H9 (cell line): ENCODE measurements around the gene IFI27. TPM values are rescaled to one million over a fixed set of nuclear protein-coding genes. Genes with fewer than 3 reads are reported as not detected.

Experiments used
- DNase-seq: peaks from one replicate; pipeline ENCODE4 v3.0.0-alpha.2; 2017
- H2AFZ ChIP-seq: one replicate; pipeline ENCODE4 v1.6.1; 2013; ENCODE audit warnings: mild to moderate bottlenecking, low read length, control low read depth, moderate library complexity
- H2AK5ac ChIP-seq: 2 replicates; pipeline ENCODE4 v1.6.1; 2013; ENCODE audit warnings: low read length, control low read depth, mixed read lengths; ENCODE audit not compliant: insufficient read length
- H2BK120ac ChIP-seq: one replicate; pipeline ENCODE4 v1.6.1; 2013; ENCODE audit warnings: low read depth, mild to moderate bottlenecking, low read length, control low read depth, inconsistent platforms; ENCODE audit not compliant: poor library complexity, severe bottlenecking
- H2BK12ac ChIP-seq: 2 replicates; pipeline ENCODE4 v1.6.1; 2013; ENCODE audit warnings: low read length, control low read depth, mixed read lengths, low read depth; ENCODE audit not compliant: insufficient read length
- H2BK15ac ChIP-seq: 2 replicates; pipeline ENCODE4 v1.6.1; 2013; ENCODE audit warnings: low read depth, low read length, control low read depth
- H2BK20ac ChIP-seq: one replicate; pipeline ENCODE4 v1.6.1; 2013; ENCODE audit warnings: low read depth, mild to moderate bottlenecking, low read length, control low read depth, inconsistent platforms; ENCODE audit not compliant: poor library complexity, severe bottlenecking
- H2BK5ac ChIP-seq: 2 replicates; pipeline ENCODE4 v1.6.1; 2013; ENCODE audit warnings: low read length, control low read depth, mixed read lengths; ENCODE audit not compliant: insufficient read length
- H3K14ac ChIP-seq: 2 replicates; pipeline ENCODE4 v1.6.1; 2013; ENCODE audit warnings: low read length, control low read depth; ENCODE audit not compliant: insufficient read depth
- H3K18ac ChIP-seq: 2 replicates; pipeline ENCODE4 v1.6.1; 2013; ENCODE audit warnings: low read depth, mild to moderate bottlenecking, mixed read lengths, low read length, control low read depth; ENCODE audit not compliant: insufficient read length
- H3K23ac ChIP-seq: 2 replicates; pipeline ENCODE4 v1.6.1; 2013; ENCODE audit warnings: low read length, control low read depth, mixed read lengths, low read depth; ENCODE audit not compliant: insufficient read length
- H3K23me2 ChIP-seq: 2 replicates; pipeline ENCODE4 v1.6.1; 2013; ENCODE audit warnings: low read depth, mild to moderate bottlenecking, mixed read lengths, low read length, control low read depth; ENCODE audit not compliant: insufficient read length, poor library complexity, severe bottlenecking
- H3K27ac ChIP-seq: 2 replicates; pipeline ENCODE4 v1.5.1; 2013; ENCODE audit warnings: low read length, control low read depth, mixed read lengths, low read depth; ENCODE audit not compliant: insufficient read length
- H3K27me3 ChIP-seq: 2 replicates; pipeline ENCODE4 v1.6.1; 2013; ENCODE audit warnings: low read length, control low read depth, inconsistent platforms; ENCODE audit not compliant: insufficient read depth
- H3K4ac ChIP-seq: 2 replicates; pipeline ENCODE4 v1.6.1; 2013; ENCODE audit warnings: low read depth, mild to moderate bottlenecking, control low read depth, inconsistent platforms, low read length, moderate library complexity
- H3K4me1 ChIP-seq: 2 replicates; pipeline ENCODE4 v1.6.1; 2013; ENCODE audit warnings: low read length, control low read depth, inconsistent platforms; ENCODE audit not compliant: insufficient read depth
- H3K4me2 ChIP-seq: 2 replicates; pipeline ENCODE4 v1.6.1; 2013; ENCODE audit warnings: low read length, control low read depth, mixed read lengths; ENCODE audit not compliant: insufficient read length, insufficient read depth
- H3K56ac ChIP-seq: 2 replicates; pipeline ENCODE4 v1.6.1; 2013; ENCODE audit warnings: low read depth, mild to moderate bottlenecking, mixed read lengths, low read length, control low read depth; ENCODE audit not compliant: insufficient read length
- H3K79me1 ChIP-seq: 2 replicates; pipeline ENCODE4 v1.6.1; 2013; ENCODE audit warnings: low read depth, mild to moderate bottlenecking, moderate library complexity, low read length, control low read depth, inconsistent platforms; ENCODE audit not compliant: insufficient read depth, poor library complexity, severe bottlenecking
- H3K79me2 ChIP-seq: 2 replicates; pipeline ENCODE4 v1.6.1; 2013; ENCODE audit warnings: low read length, control low read depth, inconsistent platforms; ENCODE audit not compliant: insufficient read depth
- H3K9ac ChIP-seq: 2 replicates; pipeline ENCODE4 v1.6.1; 2013; ENCODE audit warnings: low read length, control low read depth, mixed read lengths; ENCODE audit not compliant: insufficient read length; ENCODE audit errors: extremely low read depth
- H3K9me3 ChIP-seq: one replicate; pipeline ENCODE4 v1.6.1; 2013; ENCODE audit warnings: low read depth, low read length, inconsistent platforms; ENCODE audit not compliant: control insufficient read depth
- H3T11ph ChIP-seq: one replicate; pipeline ENCODE4 v1.6.1; 2013; ENCODE audit warnings: mild to moderate bottlenecking, low read length, control low read depth, inconsistent platforms
- H4K20me1 ChIP-seq: one replicate; pipeline ENCODE4 v1.6.1; 2013; ENCODE audit not compliant: control insufficient read depth, insufficient read length, insufficient read depth
- H4K5ac ChIP-seq: 2 replicates; pipeline ENCODE4 v1.6.1; 2013; ENCODE audit warnings: low read depth, mild to moderate bottlenecking, mixed read lengths, low read length, control low read depth; ENCODE audit not compliant: insufficient read length
- H4K8ac ChIP-seq: replicated peaks from 2 replicates; pipeline ENCODE4 v1.6.1; 2013; ENCODE audit warnings: low read length, control low read depth, mixed read lengths, low read depth; ENCODE audit not compliant: insufficient read length
- H4K91ac ChIP-seq: 2 replicates; pipeline ENCODE4 v1.6.1; 2013; ENCODE audit warnings: low read depth, mild to moderate bottlenecking, moderate library complexity, mixed read lengths, low read length, control low read depth; ENCODE audit not compliant: insufficient read length
- H3K27ac Mint-ChIP-seq, 3 experiments: 2 replicates in 2 of 3; 3 replicates in 1 of 3; pipeline ENCODE4 v1.8.0; 2020 to 2021; ENCODE audit warnings: mixed read lengths in 3 of 3, mild to moderate bottlenecking in 1 of 3, moderate library complexity in 1 of 3
- H3K27me3 Mint-ChIP-seq: 2 replicates; pipeline ENCODE4 v1.8.0; 2021; ENCODE audit warnings: low read depth, mild to moderate bottlenecking, moderate library complexity, mixed read lengths
- H3K36me3 Mint-ChIP-seq, 3 experiments: 2 replicates in 2 of 3; 3 replicates in 1 of 3; pipeline ENCODE4 v1.8.0; 2020 to 2021; ENCODE audit warnings: low read depth in 3 of 3, mixed read lengths in 3 of 3; ENCODE audit not compliant: insufficient read depth in 1 of 3
- H3K4me1 Mint-ChIP-seq, 2 experiments: 2 replicates each; pipeline ENCODE4 v1.8.0; 2020; ENCODE audit warnings: mixed read lengths in 2 of 2
- H3K4me3 Mint-ChIP-seq, 2 experiments: 2 replicates in 1 of 2; 3 replicates in 1 of 2; pipeline ENCODE4 v1.8.0; 2020 to 2021; ENCODE audit warnings: mild to moderate bottlenecking in 2 of 2, mixed read lengths in 2 of 2, moderate library complexity in 1 of 2
- H3K9me3 Mint-ChIP-seq, 2 experiments: 2 replicates in 1 of 2; 3 replicates in 1 of 2; pipeline ENCODE4 v1.8.0; 2020; ENCODE audit warnings: mild to moderate bottlenecking in 2 of 2, mixed read lengths in 2 of 2, moderate library complexity in 1 of 2
- WGBS: extraction: QIAGEN DNeasy Blood & Tissue Kit; methylation state at CpG from one replicate; pipeline ENCODE4 v1.1.7; 2013; ENCODE audit warnings: missing lambda C conversion rate, low lambda C conversion rate, mixed read lengths; ENCODE audit not compliant: insufficient read length; ENCODE audit errors: extremely low coverage; 5-methylcytosine and 5-hydroxymethylcytosine counted together
- total RNA-seq: library from RNA; stranded (reverse); gene quantifications from 2 replicates; pipeline ENCODE4 v1.2.1, GENCODE V29; 2021
- TF ChIP-seq, protein P1 (sequence below): fragments of 200-600 bp; sonication (generic); conservative IDR thresholded peaks from 3 replicates; pipeline ENCODE4 v1.8.0; 2021; ENCODE audit warnings: antibody characterized with exemption, mild to moderate bottlenecking

The IFI27 gene
- total RNA-seq, 1 experiment from 2014 or later, result 1.7 TPM

DNA sequence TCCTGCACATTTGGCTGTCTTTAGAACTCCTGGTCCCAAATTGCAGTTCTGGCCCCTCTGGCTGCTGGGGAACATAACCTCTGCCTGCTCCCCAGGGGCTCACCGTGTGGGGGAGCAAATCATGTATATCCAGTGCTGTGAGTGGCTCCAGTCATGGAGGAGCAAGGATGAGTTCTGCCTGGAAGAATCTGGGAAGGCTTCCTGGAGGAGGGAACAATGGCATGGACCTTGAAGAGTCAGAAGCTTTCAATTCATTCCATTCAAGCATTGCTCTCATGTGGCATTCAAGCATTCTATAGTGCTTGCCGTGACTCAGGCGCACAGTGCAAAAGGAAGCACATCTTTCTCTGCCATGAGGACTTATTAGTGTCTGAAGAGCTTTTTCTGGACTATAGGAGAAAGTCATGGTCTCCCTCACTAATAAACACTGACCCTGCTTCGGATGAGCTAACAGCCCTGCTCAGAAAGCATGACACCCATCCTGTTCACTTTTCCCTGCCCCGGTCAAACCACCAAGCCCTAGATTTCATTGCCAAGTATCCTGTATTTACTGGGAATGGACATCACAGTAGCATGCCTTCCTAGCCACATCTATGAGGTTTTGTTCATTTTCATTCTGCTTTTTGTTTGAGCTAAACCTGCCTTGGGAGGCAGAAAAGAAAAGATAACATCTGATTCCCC, 3.5 kb downstream of the IFI27 start:
- H2BK20ac ChIP-seq, result no peak overlapping the region
- H3K4me2 ChIP-seq, result no peak overlapping the region
- no peaks in the 10 kb centered on the region for H3K79me1 ChIP-seq
- H3K79me2 ChIP-seq, result no peaks in the 10 kb centered on the region
- no peak overlapping the region for H4K91ac ChIP-seq
- no peak overlapping the region for H2AFZ ChIP-seq
- no peak overlapping the region for H4K5ac ChIP-seq
- no peak overlapping the region for H3K27ac ChIP-seq
- H3K4me1 ChIP-seq, result no peaks in the 10 kb centered on the region
- no peak overlapping the region for H2AK5ac ChIP-seq
- no peak overlapping the region for H2BK15ac ChIP-seq
- Mint-ChIP-seq H3K36me3 (no peaks in the 10 kb centered on the region; a peak in 1 of 7 replicates), H3K4me3 (no peak overlapping the region), H3K27me3 (peaks cover 6% of the 10 kb centered on the region), H3K9me3 (no peaks in the 10 kb centered on the region), H3K27ac (peak overlapping the region in 1 of 3 experiments; percentile 96; a peak in 1 of 7 replicates), H3K4me1 (peaks cover 16 to 17% of the 10 kb centered on the region in 2 experiments)
- H2BK120ac ChIP-seq, result no peak overlapping the region
- TF ChIP-seq, protein P1, sequence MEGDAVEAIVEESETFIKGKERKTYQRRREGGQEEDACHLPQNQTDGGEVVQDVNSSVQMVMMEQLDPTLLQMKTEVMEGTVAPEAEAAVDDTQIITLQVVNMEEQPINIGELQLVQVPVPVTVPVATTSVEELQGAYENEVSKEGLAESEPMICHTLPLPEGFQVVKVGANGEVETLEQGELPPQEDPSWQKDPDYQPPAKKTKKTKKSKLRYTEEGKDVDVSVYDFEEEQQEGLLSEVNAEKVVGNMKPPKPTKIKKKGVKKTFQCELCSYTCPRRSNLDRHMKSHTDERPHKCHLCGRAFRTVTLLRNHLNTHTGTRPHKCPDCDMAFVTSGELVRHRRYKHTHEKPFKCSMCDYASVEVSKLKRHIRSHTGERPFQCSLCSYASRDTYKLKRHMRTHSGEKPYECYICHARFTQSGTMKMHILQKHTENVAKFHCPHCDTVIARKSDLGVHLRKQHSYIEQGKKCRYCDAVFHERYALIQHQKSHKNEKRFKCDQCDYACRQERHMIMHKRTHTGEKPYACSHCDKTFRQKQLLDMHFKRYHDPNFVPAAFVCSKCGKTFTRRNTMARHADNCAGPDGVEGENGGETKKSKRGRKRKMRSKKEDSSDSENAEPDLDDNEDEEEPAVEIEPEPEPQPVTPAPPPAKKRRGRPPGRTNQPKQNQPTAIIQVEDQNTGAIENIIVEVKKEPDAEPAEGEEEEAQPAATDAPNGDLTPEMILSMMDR, result no peak
- no peak overlapping the region for H3K14ac ChIP-seq
- no peaks in the 10 kb centered on the region for H3K27me3 ChIP-seq
- H3T11ph ChIP-seq, result no peak overlapping the region
- no peak overlapping the region for H3K56ac ChIP-seq
- no peak overlapping the region for H2BK12ac ChIP-seq
- H3K4ac ChIP-seq, result no peak overlapping the region
- no peak overlapping the region for H4K8ac ChIP-seq
- H3K23ac ChIP-seq, result no peak overlapping the region
- peak; percentile 8 for DNase-seq
- no peaks in the 10 kb centered on the region for H3K9me3 ChIP-seq
- H2BK5ac ChIP-seq, result no peak overlapping the region
- H4K20me1 ChIP-seq, result no peaks in the 10 kb centered on the region
- no peaks in the 10 kb centered on the region for H3K23me2 ChIP-seq
- no peak overlapping the region for H3K9ac ChIP-seq
- H3K18ac ChIP-seq, result no peak overlapping the region
- WGBS, result no CpG with 5 or more reads among the region's 5 CpGs
